ENCODE measurements around the gene PPP1R17.

DNA sequence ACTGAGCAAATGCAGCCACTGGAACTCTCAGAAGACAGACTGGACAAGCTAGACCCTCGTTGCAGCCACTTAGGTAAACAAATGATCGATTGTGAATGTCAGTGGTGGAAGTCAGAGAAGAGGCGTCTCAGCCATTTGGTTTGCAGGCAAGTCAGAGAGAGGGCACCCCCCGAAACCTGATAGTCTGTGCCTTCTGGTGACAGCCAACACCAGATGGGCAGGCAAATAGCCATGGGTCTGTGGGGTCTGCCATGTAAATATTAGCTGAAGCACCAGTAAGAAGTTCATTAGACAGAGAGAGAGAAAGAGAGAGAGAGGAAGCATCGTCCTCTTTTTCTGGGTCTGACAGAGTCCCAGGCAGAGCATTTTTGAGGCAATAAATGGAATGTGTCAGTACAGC, 5.4 kb downstream of the PPP1R17 start:
- TF ChIP-seq, protein P1, sequence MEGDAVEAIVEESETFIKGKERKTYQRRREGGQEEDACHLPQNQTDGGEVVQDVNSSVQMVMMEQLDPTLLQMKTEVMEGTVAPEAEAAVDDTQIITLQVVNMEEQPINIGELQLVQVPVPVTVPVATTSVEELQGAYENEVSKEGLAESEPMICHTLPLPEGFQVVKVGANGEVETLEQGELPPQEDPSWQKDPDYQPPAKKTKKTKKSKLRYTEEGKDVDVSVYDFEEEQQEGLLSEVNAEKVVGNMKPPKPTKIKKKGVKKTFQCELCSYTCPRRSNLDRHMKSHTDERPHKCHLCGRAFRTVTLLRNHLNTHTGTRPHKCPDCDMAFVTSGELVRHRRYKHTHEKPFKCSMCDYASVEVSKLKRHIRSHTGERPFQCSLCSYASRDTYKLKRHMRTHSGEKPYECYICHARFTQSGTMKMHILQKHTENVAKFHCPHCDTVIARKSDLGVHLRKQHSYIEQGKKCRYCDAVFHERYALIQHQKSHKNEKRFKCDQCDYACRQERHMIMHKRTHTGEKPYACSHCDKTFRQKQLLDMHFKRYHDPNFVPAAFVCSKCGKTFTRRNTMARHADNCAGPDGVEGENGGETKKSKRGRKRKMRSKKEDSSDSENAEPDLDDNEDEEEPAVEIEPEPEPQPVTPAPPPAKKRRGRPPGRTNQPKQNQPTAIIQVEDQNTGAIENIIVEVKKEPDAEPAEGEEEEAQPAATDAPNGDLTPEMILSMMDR (IDR thresholded peaks at IDR 0.05): no peak
- TF ChIP-seq EZH2 (IDR thresholded peaks at IDR 0.05; ENCODE audit: borderline replicate concordance, insufficient read depth, low read depth, low read length, poor library complexity, severe bottlenecking): no peak

Measured in B cell (primary cell).